Measurements from ENCODE around the gene FKBP4.

DNA sequence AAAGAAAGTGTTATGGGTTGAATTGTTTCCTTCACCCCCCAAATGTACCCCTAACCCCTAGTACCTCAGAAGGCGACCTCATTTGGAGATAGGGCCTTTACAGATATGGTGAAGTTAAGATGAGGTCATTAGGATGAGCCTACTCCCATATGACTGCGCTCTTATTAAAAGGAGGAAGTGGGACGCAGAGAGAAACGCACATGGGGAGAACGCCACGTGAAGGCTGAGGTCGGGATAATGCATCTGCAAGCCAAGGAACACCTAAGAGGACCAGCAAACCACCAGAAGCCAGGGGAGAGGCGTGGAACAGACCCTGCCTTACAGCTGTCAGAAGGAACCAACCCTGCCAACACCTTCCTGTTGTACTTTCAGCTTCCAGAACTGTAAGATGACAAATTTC is 41.8 kb downstream of the FKBP4 start:
- TF ChIP-seq CTCF (IDR thresholded peaks at IDR 0.05; ENCODE audit: borderline replicate concordance, extremely low read depth, low read length, poor library complexity, severe bottlenecking) (no peak), EZH2 (IDR thresholded peaks at IDR 0.05; ENCODE audit: borderline replicate concordance, low read depth, low read length, severe bottlenecking) (no peak)
